Activated CD4-positive, CD25-positive, alpha-beta regulatory T cell treated with anti-CD3 and anti-CD28 coated beads, Interleukin-2, amount 50 U/mL, for 24 hours (primary cell): ENCODE data around the gene STEAP3.

Experiments
- ATAC-seq, 2 donors: fragments of 150-1000 bp; cut with Tn5 transposase; one replicate each; pipeline ENCODE4 v1.10.0; 2021; ENCODE audit warnings: mild to moderate bottlenecking in 1 of 2, moderate library complexity in 1 of 2

The STEAP3 gene

GRCh38 chr2:119248311-119248710 is 24.7 kb downstream of the STEAP3 start:
- no peak for ATAC-seq

- no peak for ATAC-seq
Measured at GRCh38 chr2:119248751-119249150, 25.1 kb downstream of the STEAP3 start.

GRCh38 chr2:119249311-119249710 is 25.7 kb downstream of the STEAP3 start:
- ATAC-seq, result no peak

DNA sequence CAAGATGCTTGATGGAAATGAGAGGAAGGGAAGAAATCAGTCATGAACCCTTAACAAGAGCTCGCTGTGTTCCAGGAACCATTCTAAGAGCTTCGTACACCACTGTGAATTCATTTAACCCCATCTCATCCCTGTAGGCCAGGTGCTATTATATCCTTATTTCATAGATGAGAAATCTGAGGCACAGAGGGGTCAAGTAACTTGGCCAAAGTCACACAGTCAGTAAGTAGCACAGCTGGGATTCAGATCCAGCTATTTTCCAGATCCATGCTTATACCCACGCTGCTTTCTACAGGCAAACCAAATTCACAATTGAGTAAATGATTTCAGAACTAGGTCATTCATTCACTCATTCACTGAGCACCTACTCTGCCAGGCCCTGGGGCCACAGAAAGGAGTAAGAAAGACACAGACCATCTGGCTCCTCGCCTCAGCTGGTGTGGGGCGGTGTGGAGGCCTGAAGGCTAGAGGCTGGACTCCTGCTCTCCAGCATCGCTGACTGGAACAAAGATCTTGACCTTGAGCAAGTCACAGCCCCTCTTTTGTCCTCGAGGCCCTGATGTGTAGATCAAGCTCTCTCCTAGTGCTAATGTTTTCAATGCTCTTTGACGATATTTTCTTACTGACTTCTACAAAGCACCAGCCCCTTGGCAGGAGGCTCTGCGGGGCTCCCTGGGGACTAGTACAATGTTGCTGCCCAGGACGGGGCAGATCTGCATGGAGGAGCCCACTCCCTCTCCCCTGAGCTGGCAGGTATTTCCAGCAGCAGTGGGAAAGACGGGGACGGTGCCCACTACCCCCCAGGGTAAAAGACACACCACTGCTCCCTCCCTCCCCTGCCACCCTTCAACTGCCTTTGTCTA is 26.5 kb downstream of the STEAP3 start:
- no peak for ATAC-seq

GRCh38 chr2:119250718-119251290 is 27.2 kb downstream of the STEAP3 start:
- ATAC-seq, result no peak

GRCh38 chr2:119251652-119252051 is 28.0 kb downstream of the STEAP3 start:
- no peak for ATAC-seq

- no peak for ATAC-seq
Measured at GRCh38 chr2:119252186-119253113, 28.8 kb downstream of the STEAP3 start.

DNA sequence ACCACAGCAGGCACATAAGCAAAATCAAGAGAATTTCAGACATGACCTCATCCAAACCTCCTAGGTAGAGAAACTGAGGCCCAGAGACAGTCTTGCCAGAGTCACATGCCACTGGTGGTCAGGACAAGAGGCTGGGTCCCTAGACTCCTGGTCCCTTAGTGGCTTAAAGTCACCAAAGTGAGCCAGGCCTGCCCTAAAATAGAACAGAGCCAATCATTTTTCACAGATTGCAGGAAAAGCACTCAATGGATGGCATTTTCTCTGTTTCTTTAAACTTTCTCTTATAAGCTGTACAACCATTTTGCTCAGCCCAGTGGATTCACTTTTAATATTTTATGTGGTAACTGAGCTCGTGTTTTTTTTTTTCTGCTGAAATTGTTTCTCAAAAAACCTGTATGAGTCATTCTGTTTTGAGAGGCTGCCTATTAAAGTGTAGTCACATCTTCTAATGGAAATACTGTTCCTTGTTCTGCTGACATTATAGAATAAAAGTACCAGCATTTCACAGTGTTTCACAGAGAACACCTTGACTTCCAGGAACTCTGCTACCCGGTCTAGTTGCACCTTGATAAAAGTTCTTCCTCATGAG is 29.6 kb downstream of the STEAP3 start:
- ATAC-seq, result no peak

- no peak for ATAC-seq
Measured at GRCh38 chr2:119253760-119254600, 30.3 kb downstream of the STEAP3 start.

GRCh38 chr2:119254601-119255080 is 31.0 kb downstream of the STEAP3 start:
- no peak for ATAC-seq

DNA sequence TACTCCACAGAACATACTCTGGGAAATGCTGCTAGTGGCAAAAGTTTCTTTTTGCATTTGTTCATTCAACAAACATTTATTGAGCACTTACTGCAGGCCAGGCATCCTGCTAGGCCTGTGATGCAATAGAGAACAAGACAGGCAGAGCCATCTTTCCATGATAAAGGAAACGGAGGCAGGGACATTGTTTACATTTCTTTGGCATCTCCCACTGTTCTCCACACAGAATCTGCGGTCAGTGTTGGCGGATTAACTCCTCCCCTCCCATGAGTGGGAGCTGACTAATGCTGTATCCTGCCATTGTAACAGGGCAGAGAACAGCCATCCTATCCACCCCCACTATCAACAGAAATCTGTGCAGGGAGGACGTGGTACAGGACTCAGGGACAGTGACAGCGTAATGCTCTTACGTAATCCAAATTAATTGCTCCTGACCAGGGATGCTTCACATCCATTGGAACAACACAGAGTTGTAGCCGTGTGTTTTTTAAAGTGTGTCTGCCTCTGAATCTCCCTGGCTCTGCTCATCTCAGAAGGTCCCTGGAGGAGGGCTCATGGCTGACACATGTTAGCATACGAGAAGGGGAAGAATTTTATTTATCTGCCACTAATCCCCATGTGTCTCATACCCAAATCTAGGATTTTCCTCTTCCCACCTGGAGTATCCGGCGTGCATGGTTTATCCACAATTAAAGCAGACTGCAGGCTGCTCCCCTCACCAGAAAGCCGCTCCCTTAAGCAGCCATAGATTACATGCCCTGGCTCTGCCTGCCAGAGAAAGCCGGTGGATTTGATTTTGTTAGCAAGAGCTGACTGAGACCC is 32.3 kb downstream of the STEAP3 start:
- ATAC-seq, result no peak

DNA sequence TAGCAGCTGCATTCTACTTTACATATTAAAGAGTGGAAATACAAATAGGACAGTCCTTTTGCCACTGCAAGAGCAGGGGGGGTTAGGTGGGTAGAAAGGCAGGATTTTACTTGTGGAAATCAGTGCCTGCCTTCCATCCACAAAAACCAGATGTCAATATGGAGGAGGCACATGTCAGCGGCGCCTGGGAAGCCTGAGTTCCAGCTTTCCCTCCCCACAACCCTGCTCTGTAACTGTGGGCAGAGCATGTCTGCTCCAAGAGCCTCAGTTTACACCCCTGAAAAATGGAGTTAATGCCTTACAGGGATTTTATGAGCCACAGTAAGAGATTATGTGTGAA is 32.9 kb downstream of the STEAP3 start:
- ATAC-seq, result no peak

DNA sequence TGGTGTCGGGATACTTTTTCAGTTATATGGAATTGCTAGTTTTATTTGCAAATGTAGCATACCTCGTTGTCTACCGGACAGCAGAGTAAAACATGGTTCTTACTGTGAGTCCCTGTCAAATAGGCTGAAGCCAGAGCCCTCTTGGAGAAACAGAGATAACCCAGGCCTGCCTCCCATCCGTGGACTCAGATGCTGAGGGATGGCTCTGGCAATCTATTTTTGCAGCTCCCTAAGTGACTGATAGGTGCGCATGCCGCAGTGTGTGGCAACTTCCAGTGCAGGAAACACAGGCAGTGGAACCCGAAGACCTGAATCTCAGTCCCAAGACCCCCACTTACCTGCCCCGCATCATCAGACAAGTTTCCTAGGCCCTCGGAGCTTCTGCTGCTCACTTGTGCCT is 33.6 kb downstream of the STEAP3 start:
- no peak for ATAC-seq

DNA sequence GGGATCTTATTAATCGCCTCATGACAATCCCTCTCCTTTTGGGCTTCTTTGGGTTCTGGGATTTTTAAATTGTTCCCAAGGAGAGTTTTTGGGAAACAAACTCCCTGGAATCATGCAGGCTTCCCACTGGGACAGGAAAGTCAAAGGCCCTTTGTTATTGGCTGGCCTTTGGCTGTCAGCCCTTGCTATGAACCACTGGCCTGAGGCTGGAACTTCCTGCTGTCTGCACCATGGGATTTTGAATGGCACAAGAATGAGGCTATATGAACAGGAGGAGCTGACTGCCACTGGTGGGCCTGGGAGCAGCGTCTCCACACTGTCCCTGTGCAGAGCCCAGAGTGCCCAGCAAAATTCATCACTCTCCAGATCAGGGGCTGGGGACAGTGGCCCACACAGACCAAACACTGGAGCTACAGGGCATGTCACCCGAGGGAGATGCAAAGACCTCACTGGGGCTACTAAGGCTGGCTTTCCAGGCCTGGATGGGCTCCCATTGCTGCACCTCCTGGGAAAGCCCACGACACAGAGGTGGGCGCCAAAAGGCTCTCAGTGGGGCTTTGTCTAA is 35.7 kb downstream of the STEAP3 start:
- no peak for ATAC-seq

- no peak for ATAC-seq
Measured at GRCh38 chr2:119260646-119261492, 37.2 kb downstream of the STEAP3 start.

DNA sequence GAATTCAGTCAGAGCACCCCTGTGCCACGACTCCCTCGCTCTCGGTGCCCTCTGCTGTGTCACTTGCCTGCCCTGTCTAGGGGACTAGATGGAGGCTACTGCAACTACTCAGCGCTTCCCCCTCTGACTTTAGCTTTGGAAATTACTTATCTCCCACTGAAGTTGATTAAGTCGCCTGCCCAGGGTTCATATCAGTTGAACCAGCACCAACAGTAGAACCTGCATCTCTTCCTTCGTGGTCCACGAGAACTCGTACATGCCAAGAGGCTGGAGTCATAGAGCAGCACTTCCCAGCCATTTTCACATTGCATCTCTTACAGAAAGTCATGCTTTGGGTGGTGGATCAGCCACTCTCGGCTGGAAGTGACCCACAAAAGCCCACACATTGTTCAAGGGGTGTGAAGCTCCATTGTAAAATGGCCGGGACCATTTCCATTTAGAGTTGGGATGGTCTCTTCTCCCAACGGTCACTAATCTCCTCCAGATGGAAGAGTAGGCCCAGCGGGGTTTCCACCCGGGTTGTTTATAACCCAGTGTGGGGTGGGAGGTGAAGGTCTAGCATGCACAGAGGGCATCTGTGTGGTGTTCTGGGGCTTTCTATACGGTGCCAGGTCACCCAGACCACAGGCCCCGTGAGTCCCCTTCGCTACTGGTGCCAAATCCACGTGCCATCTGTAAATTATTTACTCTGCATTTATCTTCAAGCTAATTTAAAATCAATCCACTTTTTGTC is 38.0 kb downstream of the STEAP3 start:
- ATAC-seq, result no peak

GRCh38 chr2:119263025-119263424 is 39.4 kb downstream of the STEAP3 start:
- ATAC-seq, result no peak

DNA sequence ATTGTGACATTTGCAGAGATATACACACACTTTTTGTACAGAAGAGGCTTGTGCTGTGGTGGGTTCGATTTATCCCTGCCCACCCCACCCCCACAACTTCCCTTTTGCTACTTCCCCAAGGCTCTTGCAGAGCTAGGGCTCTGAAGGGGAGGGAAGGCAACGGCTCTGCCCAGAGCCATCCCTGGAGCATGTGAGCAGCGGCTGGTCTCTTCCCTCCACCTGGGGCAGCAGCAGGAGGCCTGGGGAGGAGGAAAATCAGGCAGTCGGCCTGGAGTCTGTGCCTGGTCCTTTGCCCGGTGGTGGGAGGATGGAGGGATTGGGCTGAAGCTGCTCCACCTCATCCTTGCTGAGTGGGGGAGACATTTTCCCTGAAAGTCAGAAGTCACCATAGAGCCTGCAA is 40.0 kb downstream of the STEAP3 start:
- no peak for ATAC-seq
